ENCODE results near the gene CCER1. TPM values are rescaled to one million over a fixed set of nuclear protein-coding genes. Genes with fewer than 3 reads are reported as not detected.

Gene CCER1
- total RNA-seq, 1 donor from 2014 or later = not detected

DNA sequence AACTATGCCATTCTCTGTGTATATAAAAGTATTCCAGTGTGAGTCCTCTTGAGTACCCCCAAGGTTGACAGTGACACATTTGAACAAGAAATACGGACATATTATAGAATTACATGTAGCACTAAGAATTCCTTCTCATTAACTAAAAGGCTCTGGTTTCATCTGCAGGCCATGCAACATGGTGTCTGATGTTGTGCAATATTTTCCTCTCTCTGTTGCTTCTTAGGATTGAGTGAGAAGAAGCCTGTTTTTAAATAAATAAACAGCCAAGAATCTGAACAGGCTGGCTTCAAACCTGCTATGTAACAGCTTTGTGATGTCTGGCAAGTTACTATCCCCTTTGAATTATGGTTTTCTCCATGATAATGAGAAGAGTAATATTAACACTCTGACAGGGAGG, 22.2 kb upstream of the CCER1 start:
- H3K36me3 ChIP-seq = no peaks in the 10 kb centered on the region
- H4K20me1 ChIP-seq (ENCODE audit: low read depth) = no peaks in the 10 kb centered on the region
- H3K9ac ChIP-seq = no peak overlapping the region
- no peak overlapping the region for H3K4me3 ChIP-seq
- DNase-seq (ENCODE audit: low spot score) = no peak
- H3K27me3 ChIP-seq = no peaks in the 10 kb centered on the region
- TF ChIP-seq, protein P1, sequence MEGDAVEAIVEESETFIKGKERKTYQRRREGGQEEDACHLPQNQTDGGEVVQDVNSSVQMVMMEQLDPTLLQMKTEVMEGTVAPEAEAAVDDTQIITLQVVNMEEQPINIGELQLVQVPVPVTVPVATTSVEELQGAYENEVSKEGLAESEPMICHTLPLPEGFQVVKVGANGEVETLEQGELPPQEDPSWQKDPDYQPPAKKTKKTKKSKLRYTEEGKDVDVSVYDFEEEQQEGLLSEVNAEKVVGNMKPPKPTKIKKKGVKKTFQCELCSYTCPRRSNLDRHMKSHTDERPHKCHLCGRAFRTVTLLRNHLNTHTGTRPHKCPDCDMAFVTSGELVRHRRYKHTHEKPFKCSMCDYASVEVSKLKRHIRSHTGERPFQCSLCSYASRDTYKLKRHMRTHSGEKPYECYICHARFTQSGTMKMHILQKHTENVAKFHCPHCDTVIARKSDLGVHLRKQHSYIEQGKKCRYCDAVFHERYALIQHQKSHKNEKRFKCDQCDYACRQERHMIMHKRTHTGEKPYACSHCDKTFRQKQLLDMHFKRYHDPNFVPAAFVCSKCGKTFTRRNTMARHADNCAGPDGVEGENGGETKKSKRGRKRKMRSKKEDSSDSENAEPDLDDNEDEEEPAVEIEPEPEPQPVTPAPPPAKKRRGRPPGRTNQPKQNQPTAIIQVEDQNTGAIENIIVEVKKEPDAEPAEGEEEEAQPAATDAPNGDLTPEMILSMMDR (IDR thresholded peaks at IDR 0.05) = no peak
- TF ChIP-seq EZH2 (IDR thresholded peaks at IDR 0.05) (no peak), EZH2phosphoT487 (IDR thresholded peaks at IDR 0.05) (no peak)
- no peaks in the 10 kb centered on the region for H3K4me1 ChIP-seq
- H3F3A ChIP-seq (ENCODE audit: low read depth) = no peaks in the 10 kb centered on the region
- no peaks in the 10 kb centered on the region for H3K36me3 Mint-ChIP-seq
- no peak overlapping the region for H3K27ac Mint-ChIP-seq
- H3K79me2 ChIP-seq (ENCODE audit: low read depth) = no peaks in the 10 kb centered on the region
- H3K4me3 Mint-ChIP-seq = no peak overlapping the region
- H3K4me1 Mint-ChIP-seq = no peaks in the 10 kb centered on the region
- no peak overlapping the region for H3K27ac ChIP-seq
- H2AFZ ChIP-seq (replicated peaks) = no peak overlapping the region
- H3K27me3 Mint-ChIP-seq (ENCODE audit: insufficient read depth, low read depth) = no peaks in the 10 kb centered on the region
- no peaks in the 10 kb centered on the region for H3K9me3 Mint-ChIP-seq
- H3K4me2 ChIP-seq = no peak overlapping the region
- H3K9me3 ChIP-seq (ENCODE audit: low read depth) = no peaks in the 10 kb centered on the region

DNA sequence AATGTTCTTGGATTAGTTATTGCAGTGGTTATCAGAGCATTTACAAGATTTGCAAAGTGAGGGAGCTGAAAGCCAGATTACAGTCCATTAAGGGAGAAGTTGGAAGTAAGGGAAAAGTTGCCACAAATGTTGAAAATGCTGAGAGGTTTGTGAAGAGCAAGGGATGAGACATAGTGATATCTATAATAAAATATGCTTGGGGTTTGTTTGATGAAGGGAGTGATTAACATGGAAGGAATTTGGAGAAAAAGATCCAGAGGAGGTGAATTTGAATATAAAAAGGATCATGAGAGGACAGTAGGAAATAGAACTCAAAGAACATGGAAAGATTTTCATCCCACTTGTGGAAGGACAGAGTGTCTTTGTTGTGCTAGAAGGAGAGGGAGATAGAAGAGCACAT, 19.3 kb upstream of the CCER1 start:
- H3K79me2 ChIP-seq (ENCODE audit: low read depth) = no peaks in the 10 kb centered on the region
- H3F3A ChIP-seq (ENCODE audit: low read depth) = no peaks in the 10 kb centered on the region
- no peaks in the 10 kb centered on the region for H3K36me3 ChIP-seq
- H3K4me1 ChIP-seq = no peaks in the 10 kb centered on the region
- H3K4me3 ChIP-seq = no peak overlapping the region
- no peaks in the 10 kb centered on the region for H4K20me1 ChIP-seq (ENCODE audit: low read depth)
- H2AFZ ChIP-seq (replicated peaks) = no peak overlapping the region
- TF ChIP-seq EZH2phosphoT487 (IDR thresholded peaks at IDR 0.05) = no peak
- no peak for TF ChIP-seq EZH2 (IDR thresholded peaks at IDR 0.05)
- TF ChIP-seq, protein P1 (IDR thresholded peaks at IDR 0.05) = no peak
- no peak for DNase-seq (ENCODE audit: low spot score)
- no peak overlapping the region for H3K9ac ChIP-seq
- Mint-ChIP-seq H3K27me3 (ENCODE audit: insufficient read depth, low read depth) (no peaks in the 10 kb centered on the region), H3K27ac (no peak overlapping the region), H3K4me1 (no peaks in the 10 kb centered on the region), H3K4me3 (no peak overlapping the region), H3K9me3 (no peaks in the 10 kb centered on the region), H3K36me3 (no peaks in the 10 kb centered on the region)
- H3K9me3 ChIP-seq (ENCODE audit: low read depth) = no peaks in the 10 kb centered on the region
- H3K4me2 ChIP-seq = no peak overlapping the region
- no peak overlapping the region for H3K27ac ChIP-seq
- no peaks in the 10 kb centered on the region for H3K27me3 ChIP-seq

DNA sequence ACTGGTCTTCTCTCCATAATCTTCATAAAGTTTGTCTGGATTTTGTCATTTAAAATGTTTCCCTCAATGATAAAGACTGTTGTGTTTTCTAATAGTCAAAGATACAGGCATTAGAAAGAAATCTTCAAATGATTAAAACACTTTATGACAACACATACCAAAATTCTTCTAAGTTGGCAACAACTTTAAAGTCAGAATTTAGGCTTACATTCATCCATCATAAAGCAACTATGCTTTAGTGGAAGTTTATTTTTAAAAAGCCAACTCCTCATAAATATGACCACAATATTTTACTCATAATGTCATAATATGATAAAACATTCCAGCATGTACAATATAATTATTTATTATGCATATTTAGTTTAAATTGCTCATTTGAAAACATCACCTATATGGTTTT, 17.2 kb upstream of the CCER1 start:
- H3K36me3 Mint-ChIP-seq = no peaks in the 10 kb centered on the region
- H2AFZ ChIP-seq (replicated peaks) = no peak overlapping the region

DNA sequence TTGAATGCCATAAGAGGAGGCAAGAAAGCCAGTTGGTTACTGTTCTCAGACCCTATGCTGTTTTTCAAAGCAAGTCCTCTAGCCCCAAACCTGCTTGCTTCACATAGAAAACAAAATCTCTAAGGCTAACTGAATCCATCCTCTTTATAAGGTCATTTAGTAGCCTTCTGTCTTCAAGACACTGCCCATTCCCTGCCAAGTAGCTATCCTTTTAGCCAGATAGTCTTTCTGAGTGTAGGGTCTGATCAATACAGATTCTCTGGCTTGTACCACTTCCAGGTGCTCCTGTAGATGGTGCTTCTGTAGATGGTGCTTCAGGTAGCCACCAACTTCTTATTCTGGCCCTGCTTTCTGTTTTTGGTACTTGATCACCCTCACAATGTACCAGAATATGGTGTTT, 15.9 kb upstream of the CCER1 start:
- no peaks in the 10 kb centered on the region for H3K4me1 ChIP-seq
- no peaks in the 10 kb centered on the region for H3K27me3 ChIP-seq
- no peaks in the 10 kb centered on the region for H3K36me3 ChIP-seq
- no peak for DNase-seq (ENCODE audit: low spot score)
- H3K4me2 ChIP-seq = no peak overlapping the region
- no peaks in the 10 kb centered on the region for H3K9me3 Mint-ChIP-seq
- H3K27ac Mint-ChIP-seq = no peak overlapping the region
- H3K4me3 Mint-ChIP-seq = no peak overlapping the region
- H3K9ac ChIP-seq = no peak overlapping the region
- no peaks in the 10 kb centered on the region for H3F3A ChIP-seq (ENCODE audit: low read depth)
- no peaks in the 10 kb centered on the region for H3K9me3 ChIP-seq (ENCODE audit: low read depth)
- H3K27me3 Mint-ChIP-seq (ENCODE audit: insufficient read depth, low read depth) = no peaks in the 10 kb centered on the region
- H3K27ac ChIP-seq = no peak overlapping the region
- TF ChIP-seq EZH2 (IDR thresholded peaks at IDR 0.05) (no peak), EZH2phosphoT487 (IDR thresholded peaks at IDR 0.05) (no peak)
- TF ChIP-seq, protein P1 (IDR thresholded peaks at IDR 0.05) = no peak
- no peaks in the 10 kb centered on the region for H4K20me1 ChIP-seq (ENCODE audit: low read depth)
- H3K4me1 Mint-ChIP-seq = no peaks in the 10 kb centered on the region
- no peaks in the 10 kb centered on the region for H3K79me2 ChIP-seq (ENCODE audit: low read depth)
- no peaks in the 10 kb centered on the region for H3K36me3 Mint-ChIP-seq
- no peak overlapping the region for H3K4me3 ChIP-seq
- no peak overlapping the region for H2AFZ ChIP-seq (replicated peaks)

More for the DNA sequence above, 17.2 kb upstream of the CCER1 start:
- Mint-ChIP-seq H3K9me3 (no peaks in the 10 kb centered on the region), H3K4me1 (no peaks in the 10 kb centered on the region), H3K4me3 (no peak overlapping the region), H3K27me3 (ENCODE audit: insufficient read depth, low read depth) (no peaks in the 10 kb centered on the region), H3K27ac (no peak overlapping the region)
- no peak for TF ChIP-seq EZH2phosphoT487 (IDR thresholded peaks at IDR 0.05)
- Histone ChIP-seq H3K9me3 (ENCODE audit: low read depth) (no peaks in the 10 kb centered on the region), H3K4me2 (no peak overlapping the region), H3K4me1 (no peaks in the 10 kb centered on the region), H3K27ac (no peak overlapping the region), H4K20me1 (ENCODE audit: low read depth) (no peaks in the 10 kb centered on the region), H3K4me3 (no peak overlapping the region), H3F3A (ENCODE audit: low read depth) (no peaks in the 10 kb centered on the region), H3K9ac (no peak overlapping the region), H3K36me3 (no peaks in the 10 kb centered on the region), H3K27me3 (no peaks in the 10 kb centered on the region), H3K79me2 (ENCODE audit: low read depth) (no peaks in the 10 kb centered on the region)
- no peak for DNase-seq (ENCODE audit: low spot score)
